Measurements from ENCODE around the gene HJURP.

The HJURP gene

DNA sequence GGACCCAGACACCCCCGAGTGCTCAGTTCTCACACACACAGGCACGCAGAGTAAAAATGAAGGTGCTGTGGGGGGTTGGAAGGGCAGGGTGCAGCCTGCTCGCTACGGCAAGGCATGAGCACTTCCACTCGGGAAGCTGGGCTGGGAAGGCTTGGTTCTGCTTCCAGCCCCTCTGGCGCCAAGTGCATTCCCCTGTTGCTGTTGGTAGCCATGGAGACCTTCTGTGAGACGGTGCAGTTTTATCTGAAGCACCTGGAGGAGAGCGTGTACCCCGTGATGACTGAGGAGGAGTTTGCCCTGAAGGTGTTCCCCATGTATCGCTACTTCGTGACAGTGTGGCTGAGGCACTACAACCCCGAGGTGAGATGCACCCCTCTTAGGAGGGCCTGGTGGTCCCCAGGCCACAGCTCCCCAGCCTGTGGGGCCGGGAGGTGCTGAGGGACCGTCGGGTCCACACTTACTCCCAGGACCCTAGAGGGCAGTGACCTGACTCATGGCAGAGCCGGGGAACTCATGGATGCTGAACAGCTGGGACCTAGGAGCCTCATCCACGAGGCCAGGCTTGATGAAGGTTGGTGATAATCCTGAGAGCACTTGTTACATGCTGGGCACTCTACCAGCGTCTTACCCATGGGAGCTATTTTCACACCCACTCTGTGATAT is 60.7 kb downstream of the HJURP start:
- no peak for DNase-seq (ENCODE audit: insufficient read length, low spot score)
- TF ChIP-seq POLR2A (IDR thresholded peaks at IDR 0.05; ENCODE audit: low read depth, low read length): no peak
- FAIRE-seq: no peak

DNA sequence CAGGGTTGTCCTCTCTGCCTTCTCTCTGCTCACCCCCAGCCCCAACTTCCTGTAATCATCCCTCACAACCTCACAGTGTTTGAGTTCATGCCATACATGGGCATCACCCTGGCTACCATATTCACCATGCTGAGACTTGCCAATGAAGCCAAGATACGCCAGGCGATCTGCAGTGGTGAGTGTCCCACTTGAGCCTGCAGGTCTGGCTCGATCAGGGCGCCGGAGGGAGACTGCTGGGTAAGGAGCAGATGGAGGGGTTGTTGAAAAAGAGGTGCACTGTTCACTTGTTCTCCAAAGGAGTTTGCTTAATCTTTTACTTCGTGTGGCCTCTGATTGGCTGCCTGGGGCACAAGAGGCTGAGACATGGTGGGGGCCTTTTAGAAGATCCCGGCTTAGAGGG is 61.6 kb downstream of the HJURP start:
- FAIRE-seq (no peak), DNase-seq (ENCODE audit: insufficient read length, low spot score) (no peak)
- no peak for TF ChIP-seq POLR2A (IDR thresholded peaks at IDR 0.05; ENCODE audit: low read depth, low read length)

DNA sequence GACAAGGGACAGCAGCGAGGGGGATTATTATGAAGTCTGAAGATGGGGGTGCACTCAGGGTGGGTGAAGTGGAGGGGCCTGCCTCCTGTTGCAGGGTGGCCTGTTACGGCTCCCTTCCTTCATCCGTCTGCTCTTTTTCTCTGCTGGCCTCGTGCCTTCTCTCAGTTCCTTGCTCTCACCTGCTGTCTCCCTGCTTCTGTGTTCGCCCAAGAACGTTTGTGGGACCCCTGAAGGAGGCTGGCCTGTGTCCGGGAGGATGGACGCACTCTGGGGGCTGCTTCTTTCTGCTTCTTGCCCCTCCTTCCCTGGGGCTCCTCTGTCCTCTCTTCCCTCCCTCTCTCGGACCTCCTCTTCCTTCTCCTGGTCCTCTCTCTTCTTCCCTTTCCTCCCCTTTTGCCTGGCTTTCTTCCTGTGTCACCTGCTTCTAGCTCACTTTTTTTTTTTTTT is 62.4 kb downstream of the HJURP start:
- TF ChIP-seq POLR2A (IDR thresholded peaks at IDR 0.05; ENCODE audit: low read depth, low read length): no peak
- DNase-seq (ENCODE audit: insufficient read length, low spot score) (no peak), FAIRE-seq (no peak)

DNA sequence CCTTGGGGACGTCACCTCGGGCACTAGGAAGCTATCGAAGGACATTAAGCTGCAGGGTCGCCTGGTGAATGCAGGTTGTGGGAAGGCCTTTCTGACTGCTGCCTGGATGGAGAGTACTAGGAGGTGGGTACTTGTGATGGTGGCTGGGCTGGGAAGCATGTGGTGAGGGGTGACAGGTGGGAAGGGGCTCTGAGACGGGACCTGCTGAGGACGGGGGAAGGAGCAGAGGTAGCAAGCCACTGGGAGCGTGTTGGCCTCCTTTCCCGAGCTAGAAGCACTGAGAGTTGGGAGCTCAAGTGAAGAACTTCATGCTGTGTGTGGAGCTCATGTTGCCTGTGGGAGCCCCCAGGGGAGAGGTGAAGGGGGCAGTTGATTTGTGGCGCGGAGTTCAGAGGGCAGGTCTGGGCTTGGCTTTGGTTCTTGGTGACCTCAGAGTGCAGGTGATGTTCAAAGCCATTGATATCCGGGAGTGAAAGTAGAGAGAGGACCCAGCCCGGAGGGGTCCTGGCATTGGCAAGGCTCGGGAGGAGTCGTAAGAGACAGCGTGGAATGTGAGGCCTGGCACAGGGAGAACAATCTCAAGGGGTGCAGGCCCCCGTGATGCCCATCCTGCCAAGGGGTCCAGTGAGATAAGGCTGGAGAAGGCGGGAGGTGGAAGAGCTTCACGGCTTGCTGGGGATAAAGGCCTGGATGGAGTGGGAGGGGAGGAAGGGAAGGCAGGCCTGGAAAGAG is 63.0 kb downstream of the HJURP start:
- TF ChIP-seq POLR2A (IDR thresholded peaks at IDR 0.05; ENCODE audit: low read depth, low read length): no peak
- no peak for FAIRE-seq
- no peak for DNase-seq (ENCODE audit: insufficient read length, low spot score)

DNA sequence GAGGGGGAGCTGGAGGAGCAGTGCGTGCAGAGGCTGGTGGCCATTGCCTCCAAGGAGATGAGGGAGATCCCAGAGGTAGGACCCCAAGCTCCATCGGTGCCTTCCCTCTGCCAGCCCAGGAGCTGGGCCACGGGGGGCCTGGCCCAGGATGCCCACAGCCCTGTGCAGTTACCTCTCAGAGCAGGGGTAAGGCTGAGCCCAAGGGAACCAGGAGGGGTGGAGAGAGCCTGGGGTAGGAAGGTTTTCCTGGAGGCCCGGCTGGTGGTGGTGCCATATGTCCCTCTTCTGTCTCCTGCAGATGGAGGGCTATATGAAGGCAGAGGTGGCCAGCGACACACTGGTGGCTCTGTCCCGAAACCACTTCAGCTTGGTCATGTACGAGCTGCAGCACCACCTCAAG is 64.8 kb downstream of the HJURP start:
- no peak for TF ChIP-seq POLR2A (IDR thresholded peaks at IDR 0.05; ENCODE audit: low read depth, low read length)
- no peak for DNase-seq (ENCODE audit: insufficient read length, low spot score)
- no peak for FAIRE-seq
